NCI-H460 (cell line): ENCODE measurements around the gene ATG10. TPM values are rescaled to one million over a fixed set of nuclear protein-coding genes. Genes with fewer than 3 reads are reported as not detected.
A peak's percentile ranks its signal among the peaks of the same experiment; 100 is the strongest.
"Not testable (repeated sequence)": the region's sequence is repeated elsewhere in the genome, so short reads cannot be mapped to it uniquely, and the experiment has no call there.

Source experiments
- DNase-seq: peaks from one replicate; pipeline ENCODE4 v3.0.0-alpha.2; 2016; ENCODE audit warnings: low read depth; ENCODE audit errors: extremely low read depth
- total RNA-seq: library from RNA; depleted of rRNA; stranded (reverse); fragments of >200 nt; shearing (Covaris generic); gene quantifications from 2 replicates; pipeline ENCODE4 v1.2.3, GENCODE V29; 2014

The ATG10 gene
- total RNA-seq, 1 experiment from 2014 or later = 9.0 TPM

- DNase-seq = no peak
Observed at GRCh38 chr5:81980598-81981260, 8.9 kb downstream of the ATG10 start.

DNA sequence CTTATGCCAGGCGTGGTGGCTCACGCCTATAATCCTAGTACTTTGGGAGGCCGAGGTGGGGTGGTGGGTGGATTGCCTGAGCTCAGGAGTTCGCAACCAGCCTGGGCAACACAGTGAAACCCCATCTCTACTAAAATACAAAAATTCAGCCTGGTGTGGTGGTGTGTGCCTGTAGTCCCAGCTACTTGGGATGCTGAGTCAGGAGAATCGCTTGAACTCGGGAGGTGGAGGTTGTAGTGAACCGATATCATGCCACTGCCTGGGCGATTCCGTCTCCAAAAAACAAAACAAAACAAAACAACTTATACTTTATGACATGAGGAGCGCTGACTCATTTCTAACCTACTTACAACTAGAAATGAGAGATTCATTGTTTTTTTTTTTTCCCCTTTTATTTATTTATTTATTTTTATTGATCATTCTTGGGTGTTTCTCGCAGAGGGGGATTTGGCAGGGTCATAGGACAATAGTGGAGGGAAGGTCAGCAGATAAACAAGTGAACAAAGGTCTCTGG is 10.4 kb downstream of the ATG10 start:
- DNase-seq = not testable (repeated sequence)

DNA sequence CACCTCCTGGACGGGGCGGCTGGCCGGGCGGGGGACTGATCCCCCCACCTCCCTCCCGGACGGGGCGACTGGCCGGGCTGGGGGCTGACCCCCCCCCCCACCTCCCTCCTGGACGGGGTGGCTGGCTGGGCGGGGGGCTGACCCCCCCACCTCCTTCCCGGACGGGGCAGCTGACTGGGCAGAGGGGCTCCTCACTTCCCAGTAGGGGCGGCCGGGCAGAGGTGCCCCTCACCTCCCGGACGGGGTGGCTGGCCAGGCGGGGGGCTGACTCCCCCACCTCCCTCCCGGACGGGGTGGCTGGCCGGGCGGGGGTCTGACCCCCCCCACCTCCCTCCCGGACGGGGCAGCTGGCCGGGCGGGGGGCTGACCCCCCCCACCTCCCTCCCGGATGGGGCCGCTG is 11.3 kb downstream of the ATG10 start:
- DNase-seq = not testable (repeated sequence)

DNA sequence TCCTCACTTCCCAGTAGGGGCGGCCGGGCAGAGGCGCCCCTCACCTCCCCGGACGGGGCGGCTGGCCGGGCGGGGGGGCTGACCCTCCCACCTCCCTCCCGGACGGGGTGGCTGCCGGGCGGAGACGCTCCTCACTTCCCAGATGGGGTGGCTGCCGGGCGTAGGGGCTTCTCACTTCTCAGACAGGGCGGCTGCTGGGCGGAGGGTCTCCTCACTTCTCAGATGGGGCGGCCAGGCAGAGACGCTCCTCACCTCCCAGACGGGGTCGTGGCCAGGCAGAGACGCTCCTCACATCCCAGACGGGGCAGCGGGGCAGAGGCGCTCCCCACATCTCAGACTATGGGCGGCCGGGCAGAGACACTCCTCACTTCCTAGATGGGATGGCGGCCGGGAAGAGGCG is 11.7 kb downstream of the ATG10 start:
- DNase-seq = not testable (repeated sequence)

- no peak for DNase-seq
Observed at GRCh38 chr5:81986126-81986525, 14.3 kb downstream of the ATG10 start.

DNA sequence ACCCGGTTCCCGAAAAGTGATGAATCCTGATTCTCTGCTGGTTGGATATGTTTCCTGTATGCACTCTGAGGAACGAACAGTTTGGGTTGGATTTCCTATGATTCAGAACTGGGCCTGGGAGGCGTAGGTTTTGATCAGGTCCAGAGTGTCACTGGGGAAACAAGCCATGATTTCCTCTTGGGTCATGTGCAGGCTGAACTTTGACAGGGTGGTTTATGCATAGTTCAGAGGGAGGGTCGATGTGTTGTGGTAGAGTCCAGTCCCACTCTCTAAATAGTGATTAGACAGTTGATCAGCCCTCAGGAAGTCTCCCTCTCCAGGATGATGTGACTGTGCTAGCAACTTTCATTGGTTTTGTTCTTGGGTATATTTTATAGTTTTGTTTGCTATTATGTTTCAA is 17.4 kb downstream of the ATG10 start:
- DNase-seq = no peak

- no peak for DNase-seq
Observed at GRCh38 chr5:81994679-81995078, 22.9 kb downstream of the ATG10 start.

DNA sequence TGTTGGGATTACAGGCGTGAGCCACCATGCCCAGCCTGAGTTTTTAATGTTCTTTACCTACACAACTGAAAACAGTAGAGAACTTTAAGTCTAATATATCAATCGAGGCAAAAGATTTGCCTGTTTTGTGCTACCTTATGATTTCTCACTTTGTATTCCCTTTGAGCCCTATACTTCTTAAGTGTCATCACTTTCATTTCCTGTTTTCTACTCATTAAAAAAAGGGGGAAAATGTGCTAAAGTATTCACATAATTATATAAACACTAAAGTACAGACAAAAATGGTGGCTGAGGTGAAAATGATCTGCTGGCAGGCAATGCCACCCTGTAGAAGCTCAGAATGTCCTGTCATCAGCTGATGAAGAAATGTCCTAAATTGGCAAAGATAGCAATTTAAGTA is 23.6 kb downstream of the ATG10 start:
- DNase-seq = no peak

- no peak for DNase-seq
Observed at GRCh38 chr5:82004511-82004910, 32.7 kb downstream of the ATG10 start.

DNA sequence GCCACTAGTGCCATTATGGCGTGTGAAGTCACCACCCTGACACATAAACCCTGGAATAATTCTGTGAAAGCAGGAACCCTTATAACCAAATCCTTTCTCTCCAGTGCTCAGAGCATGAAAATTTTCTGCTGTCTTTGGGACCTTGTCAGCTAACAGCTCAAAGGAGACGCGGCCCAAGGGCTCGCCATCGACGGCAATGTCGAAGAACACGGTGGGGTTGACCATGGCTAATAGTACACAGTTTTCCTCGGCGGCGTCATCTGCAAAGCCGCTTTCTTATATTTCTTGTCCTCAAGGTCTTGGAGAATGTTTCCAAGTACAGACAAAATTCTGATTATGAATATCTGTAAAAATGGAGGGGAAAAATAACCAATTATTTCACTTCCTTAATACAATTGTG is 38.0 kb downstream of the ATG10 start:
- DNase-seq = not testable (repeated sequence)

- no peak for DNase-seq
Observed at GRCh38 chr5:82010696-82011095, 38.9 kb downstream of the ATG10 start.

- no peak for DNase-seq
Observed at GRCh38 chr5:82011761-82012160, 39.9 kb downstream of the ATG10 start.

DNA sequence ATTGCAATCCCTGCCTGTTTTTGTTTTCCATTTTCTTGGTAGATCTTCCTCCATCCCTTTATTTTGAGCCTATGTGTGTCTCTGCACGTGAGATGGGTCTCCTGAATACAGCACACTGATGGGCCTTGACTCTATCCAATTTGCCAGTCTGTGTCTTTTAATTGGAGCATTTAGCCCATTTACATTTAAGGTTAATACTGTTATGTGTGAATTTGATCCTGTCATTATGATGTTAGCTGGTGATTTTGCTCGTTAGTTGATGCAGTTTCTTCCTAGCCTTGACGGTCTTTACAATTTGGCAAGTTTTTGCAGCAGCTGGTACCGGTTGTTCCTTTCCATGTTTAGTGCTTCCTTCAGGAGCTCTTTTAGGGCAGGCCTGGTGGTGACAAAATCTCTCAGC is 42.8 kb downstream of the ATG10 start:
- DNase-seq = not testable (repeated sequence)

GRCh38 chr5:82018462-82018861 is 46.6 kb downstream of the ATG10 start:
- DNase-seq = peak; percentile 1

- DNase-seq = no peak
Observed at GRCh38 chr5:82019342-82020138, 47.7 kb downstream of the ATG10 start.

GRCh38 chr5:82022499-82022898 is 50.7 kb downstream of the ATG10 start:
- no peak for DNase-seq

- no peak for DNase-seq
Observed at GRCh38 chr5:82023644-82024043, 51.8 kb downstream of the ATG10 start.

DNA sequence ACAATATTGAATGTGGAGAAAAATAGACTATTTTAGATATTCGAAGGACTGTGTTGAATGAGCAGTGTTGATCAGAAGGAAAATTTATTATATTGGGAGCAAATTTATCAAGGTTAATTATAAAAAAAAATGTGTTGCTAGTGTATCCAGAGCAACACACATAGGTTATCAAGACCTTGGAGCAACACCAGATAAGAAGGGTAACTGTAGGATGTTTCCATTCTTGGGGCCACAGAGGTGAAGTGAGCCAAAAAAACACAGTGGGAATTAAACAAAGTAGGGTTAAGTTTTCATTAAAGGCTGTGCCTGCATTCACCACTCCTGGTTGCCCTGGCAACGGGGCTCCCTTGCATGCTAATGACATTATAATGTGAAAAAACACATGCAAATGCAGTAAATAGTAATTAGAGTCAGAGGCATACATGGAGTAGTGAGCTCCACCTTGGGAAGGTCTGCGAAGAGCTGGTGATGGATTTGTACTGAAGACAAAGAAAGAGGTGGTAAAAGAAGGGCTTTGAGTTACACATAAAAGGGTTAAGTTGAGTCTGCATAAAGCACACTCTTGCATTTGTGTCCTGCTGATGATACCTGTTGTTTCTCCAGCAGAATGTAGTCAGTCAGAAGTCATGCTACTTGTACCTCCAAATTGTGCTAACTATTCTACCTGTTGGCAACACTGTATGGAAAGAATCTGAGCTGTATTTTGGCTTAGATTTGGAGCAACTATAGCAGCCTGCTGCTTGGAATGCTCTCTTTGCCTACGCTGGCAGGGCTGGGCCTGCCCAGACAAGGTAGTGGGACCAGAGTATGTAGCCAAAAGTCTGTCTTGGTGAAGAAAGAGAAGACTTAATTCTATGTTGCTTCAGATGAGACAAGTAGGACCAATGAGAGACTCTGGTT is 59.6 kb downstream of the ATG10 start:
- no peak for DNase-seq

GRCh38 chr5:82042894-82043293 is 71.1 kb downstream of the ATG10 start:
- DNase-seq = not testable (repeated sequence)

GRCh38 chr5:82044010-82044409 is 72.2 kb downstream of the ATG10 start:
- DNase-seq = no peak
